ENCODE measurements around the gene NEK7. TPM values are rescaled to one million over a fixed set of nuclear protein-coding genes. Genes with fewer than 3 reads are reported as not detected.

The NEK7 gene
- total and polyA plus RNA-seq, 9 of the 15 experiments (the other 6 are each of a cell fraction or from before 2014, with no cell fraction given): 8.5 to 37.3 (median 27.7) TPM

DNA sequence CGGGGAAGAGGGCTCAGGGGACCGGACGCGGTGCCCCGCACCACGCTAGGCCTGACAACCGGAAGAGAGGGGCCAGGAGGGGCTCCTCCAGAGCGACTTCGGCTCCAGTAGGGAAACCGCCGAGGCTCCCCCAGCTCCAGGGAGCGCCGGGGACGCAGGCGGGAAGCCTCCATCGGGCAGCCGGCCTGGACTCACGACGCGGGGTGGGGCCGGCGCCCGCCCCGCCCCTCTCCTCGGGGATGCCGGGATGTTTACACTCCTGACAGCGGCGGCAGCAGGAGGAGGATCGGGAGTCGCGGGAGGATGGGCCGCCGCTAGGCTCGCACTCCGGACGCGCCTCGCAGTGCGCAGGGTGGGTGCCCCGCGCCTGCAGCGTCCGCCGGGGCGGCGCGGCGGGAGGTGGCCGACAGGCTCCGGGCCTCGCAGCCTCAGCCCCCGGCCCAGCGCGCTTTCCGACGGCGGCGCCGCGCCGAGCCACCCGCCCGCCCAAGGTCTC, at the start of gene NEK7 (continued):
- TF ChIP-seq NKRF (IDR thresholded peaks at IDR 0.05; ENCODE audit: borderline replicate concordance) (no peak; the same call in 1 of the 2 replicates), MAFG (tag; conservative IDR thresholded peaks at IDR 0.05) (no peak), SRSF9 (IDR thresholded peaks at IDR 0.05; ENCODE audit: borderline replicate concordance, low read depth, low read length) (no peak), YY1 (IDR thresholded peaks at IDR 0.05; ENCODE audit: borderline replicate concordance in 1 of 3, control insufficient read depth in 1 of 3, extremely low read depth in 1 of 3, insufficient read depth in 3 of 3, insufficient read length in 1 of 3, insufficient replicate concordance in 2 of 3, low read depth in 1 of 3, low read length in 2 of 3) (peak in 2 of 3 experiments; percentile 73 to 74), HDGF (IDR thresholded peaks at IDR 0.05) (no peak), CAMTA2 (CRISPR knock-in tag; conservative IDR thresholded peaks at IDR 0.05) (no peak), GATAD2A (IDR thresholded peaks at IDR 0.05) (no peak; the same call in 1 of the 2 replicates), JUNB (CRISPR knock-in tag; conservative IDR thresholded peaks at IDR 0.05) (no peak), ELF2 (CRISPR knock-in tag; IDR thresholded peaks at IDR 0.05) (no peak), SPI1 (IDR thresholded peaks at IDR 0.05; ENCODE audit: borderline replicate concordance, low read depth, low read length) (no peak), GTF2A2 (tag; IDR thresholded peaks at IDR 0.05) (no peak), ZNF347 (CRISPR knock-in tag; IDR thresholded peaks at IDR 0.05; ENCODE audit: low read depth) (no peak), ZNF12 (CRISPR knock-in tag; IDR thresholded peaks at IDR 0.05) (no peak), MTA2 (IDR thresholded peaks at IDR 0.05; ENCODE audit: low read depth) (no peak), NCOA6 (IDR thresholded peaks at IDR 0.05) (no peak), KDM2B (CRISPR knock-in tag; IDR thresholded peaks at IDR 0.05) (no peak), FOS (IDR thresholded peaks at IDR 0.05; ENCODE audit: extremely low read depth, insufficient read length) (no peak), TFAM (CRISPR knock-in tag; conservative IDR thresholded peaks at IDR 0.05) (no peak), CC2D1A (IDR thresholded peaks at IDR 0.05) (no peak), SAP30 (IDR thresholded peaks at IDR 0.05; ENCODE audit: borderline replicate concordance, insufficient read depth, low read depth, low read length, poor library complexity, severe bottlenecking) (peak; percentile 61), KDM1A (IDR thresholded peaks at IDR 0.05) (no peak), ZNF584 (CRISPR knock-in tag; IDR thresholded peaks at IDR 0.05; ENCODE audit: low read depth) (no peak), NFE2L1 (tag; IDR thresholded peaks at IDR 0.05; ENCODE audit: borderline replicate concordance, low read depth) (no peak)
- TF ChIP-seq, protein P1, sequence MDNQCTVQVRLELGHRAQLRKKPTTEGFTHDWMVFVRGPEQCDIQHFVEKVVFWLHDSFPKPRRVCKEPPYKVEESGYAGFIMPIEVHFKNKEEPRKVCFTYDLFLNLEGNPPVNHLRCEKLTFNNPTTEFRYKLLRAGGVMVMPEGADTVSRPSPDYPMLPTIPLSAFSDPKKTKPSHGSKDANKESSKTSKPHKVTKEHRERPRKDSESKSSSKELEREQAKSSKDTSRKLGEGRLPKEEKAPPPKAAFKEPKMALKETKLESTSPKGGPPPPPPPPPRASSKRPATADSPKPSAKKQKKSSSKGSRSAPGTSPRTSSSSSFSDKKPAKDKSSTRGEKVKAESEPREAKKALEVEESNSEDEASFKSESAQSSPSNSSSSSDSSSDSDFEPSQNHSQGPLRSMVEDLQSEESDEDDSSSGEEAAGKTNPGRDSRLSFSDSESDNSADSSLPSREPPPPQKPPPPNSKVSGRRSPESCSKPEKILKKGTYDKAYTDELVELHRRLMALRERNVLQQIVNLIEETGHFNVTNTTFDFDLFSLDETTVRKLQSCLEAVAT (IDR thresholded peaks at IDR 0.05): no peak
- TF ChIP-seq, protein P2, sequence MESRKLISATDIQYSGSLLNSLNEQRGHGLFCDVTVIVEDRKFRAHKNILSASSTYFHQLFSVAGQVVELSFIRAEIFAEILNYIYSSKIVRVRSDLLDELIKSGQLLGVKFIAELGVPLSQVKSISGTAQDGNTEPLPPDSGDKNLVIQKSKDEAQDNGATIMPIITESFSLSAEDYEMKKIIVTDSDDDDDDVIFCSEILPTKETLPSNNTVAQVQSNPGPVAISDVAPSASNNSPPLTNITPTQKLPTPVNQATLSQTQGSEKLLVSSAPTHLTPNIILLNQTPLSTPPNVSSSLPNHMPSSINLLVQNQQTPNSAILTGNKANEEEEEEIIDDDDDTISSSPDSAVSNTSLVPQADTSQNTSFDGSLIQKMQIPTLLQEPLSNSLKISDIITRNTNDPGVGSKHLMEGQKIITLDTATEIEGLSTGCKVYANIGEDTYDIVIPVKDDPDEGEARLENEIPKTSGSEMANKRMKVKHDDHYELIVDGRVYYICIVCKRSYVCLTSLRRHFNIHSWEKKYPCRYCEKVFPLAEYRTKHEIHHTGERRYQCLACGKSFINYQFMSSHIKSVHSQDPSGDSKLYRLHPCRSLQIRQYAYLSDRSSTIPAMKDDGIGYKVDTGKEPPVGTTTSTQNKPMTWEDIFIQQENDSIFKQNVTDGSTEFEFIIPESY (CRISPR knock-in tag; IDR thresholded peaks at IDR 0.05): 0 out of 2 replicates have a peak, but pooled peaks have one; percentile 7
